GM12864 (cell line): ENCODE measurements around the gene SRPK2.

Source experiments
- DNase-seq: peaks from one replicate; pipeline ENCODE4 v3.0.0-alpha.2; 2011; ENCODE audit warnings: low read depth
- H3K4me3 ChIP-seq: 2 replicates; pipeline ENCODE4 v1.5.1; 2011; ENCODE audit warnings: mild to moderate bottlenecking, low read depth, low read length, control low read depth
- TF ChIP-seq, protein P1 (sequence below): IDR thresholded peaks from 2 replicates; pipeline ENCODE4 v1.5.1; 2011; ENCODE audit warnings: low read depth, mild to moderate bottlenecking, moderate library complexity, low read length, control low read depth, inconsistent platforms; ENCODE audit errors: missing control alignments

SRPK2 gene

DNA sequence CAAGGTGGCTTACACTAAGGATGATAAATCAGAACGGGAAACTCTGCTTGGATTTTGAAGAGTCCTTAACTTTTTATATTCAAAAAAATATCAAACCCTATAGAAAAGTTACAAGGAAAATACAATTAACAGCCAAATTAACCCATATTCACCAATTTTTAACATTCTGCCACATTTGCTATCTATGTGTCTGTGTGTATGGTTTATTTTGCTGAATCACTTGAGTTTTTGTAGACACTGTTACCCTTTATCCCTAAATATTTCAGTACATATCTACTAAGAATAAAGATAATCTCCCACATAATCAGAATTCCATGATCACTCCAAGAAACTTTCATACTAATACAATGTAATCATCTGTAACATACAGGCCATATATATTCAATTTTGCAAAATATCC lies 1.2 kb upstream of the SRPK2 start:
- TF ChIP-seq, protein P1, sequence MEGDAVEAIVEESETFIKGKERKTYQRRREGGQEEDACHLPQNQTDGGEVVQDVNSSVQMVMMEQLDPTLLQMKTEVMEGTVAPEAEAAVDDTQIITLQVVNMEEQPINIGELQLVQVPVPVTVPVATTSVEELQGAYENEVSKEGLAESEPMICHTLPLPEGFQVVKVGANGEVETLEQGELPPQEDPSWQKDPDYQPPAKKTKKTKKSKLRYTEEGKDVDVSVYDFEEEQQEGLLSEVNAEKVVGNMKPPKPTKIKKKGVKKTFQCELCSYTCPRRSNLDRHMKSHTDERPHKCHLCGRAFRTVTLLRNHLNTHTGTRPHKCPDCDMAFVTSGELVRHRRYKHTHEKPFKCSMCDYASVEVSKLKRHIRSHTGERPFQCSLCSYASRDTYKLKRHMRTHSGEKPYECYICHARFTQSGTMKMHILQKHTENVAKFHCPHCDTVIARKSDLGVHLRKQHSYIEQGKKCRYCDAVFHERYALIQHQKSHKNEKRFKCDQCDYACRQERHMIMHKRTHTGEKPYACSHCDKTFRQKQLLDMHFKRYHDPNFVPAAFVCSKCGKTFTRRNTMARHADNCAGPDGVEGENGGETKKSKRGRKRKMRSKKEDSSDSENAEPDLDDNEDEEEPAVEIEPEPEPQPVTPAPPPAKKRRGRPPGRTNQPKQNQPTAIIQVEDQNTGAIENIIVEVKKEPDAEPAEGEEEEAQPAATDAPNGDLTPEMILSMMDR = no peak
- no peak overlapping the region for H3K4me3 ChIP-seq
- DNase-seq = no peak

DNA sequence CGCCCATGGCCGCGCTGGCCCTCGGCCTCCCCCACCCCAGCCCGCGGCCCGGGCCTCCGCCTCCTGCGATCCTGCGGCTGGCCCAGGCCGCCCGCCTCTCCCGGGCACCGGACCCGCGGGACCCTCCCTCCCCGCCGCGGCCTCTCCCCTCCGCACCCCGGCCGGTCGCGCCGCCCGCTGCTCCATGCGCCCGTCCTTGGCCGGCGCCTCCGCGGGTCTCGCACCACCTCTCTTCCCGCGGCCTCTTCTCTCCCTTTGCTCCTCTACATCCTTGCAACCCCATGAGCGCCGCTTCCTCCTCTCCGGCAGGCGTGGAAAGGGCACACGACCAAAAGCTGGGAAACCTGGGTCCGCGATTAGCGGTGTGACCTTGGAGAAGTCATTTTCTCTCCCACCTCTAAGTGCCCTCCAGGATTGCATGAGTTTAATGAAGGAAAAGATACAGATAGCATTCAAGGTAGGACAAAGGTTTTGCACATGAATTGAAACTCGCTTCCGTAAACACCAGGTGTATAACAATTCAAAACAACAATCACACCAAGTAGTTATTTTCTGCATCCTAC lies 448 bp upstream of the SRPK2 start:
- H3K4me3 ChIP-seq = peak overlapping the region; percentile 87
- TF ChIP-seq, protein P1 = no peak
- no peak for DNase-seq

- DNase-seq = no peak
- TF ChIP-seq, protein P1 = no peak
These were observed 989 bp downstream of the SRPK2 start for GRCh38 chr7:105387508-105388355.

GRCh38 chr7:105377903-105378302 lies 10.8 kb downstream of the SRPK2 start:
- no peak overlapping the region for H3K4me3 ChIP-seq
- TF ChIP-seq, protein P1 = no peak
- DNase-seq = no peak

More at GRCh38 chr7:105387508-105388355, 989 bp downstream of the SRPK2 start:
- H3K4me3 ChIP-seq = peak overlapping the region; percentile 87

DNA sequence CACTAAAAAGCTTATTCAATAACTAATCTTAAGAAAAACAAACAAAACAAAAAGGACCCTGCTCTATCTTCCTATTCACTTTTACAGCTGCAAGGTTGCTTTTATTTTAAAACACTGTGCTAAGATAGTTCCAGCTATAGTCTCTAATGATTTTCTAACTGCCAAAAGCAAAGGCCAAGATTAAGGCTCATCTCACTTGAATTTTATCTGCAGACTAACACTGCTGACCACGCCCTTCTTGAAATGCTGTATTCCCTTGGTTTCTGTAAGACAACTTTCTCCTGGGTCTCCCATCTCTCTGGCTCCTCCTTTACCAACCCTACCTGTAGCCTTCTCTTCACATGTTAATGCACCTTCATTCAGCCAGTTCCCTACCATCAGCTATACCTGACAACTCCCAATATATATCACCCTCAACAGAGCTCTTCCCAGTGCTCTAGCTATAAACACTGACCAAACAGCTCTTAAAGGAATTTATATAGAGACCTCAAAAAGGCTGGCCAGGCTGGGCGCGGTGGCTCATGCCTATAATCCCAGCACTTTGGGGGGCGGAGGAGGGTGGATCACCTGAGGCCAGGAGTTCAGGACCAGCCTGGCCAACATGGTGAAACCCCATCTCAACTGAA lies 11.7 kb downstream of the SRPK2 start:
- TF ChIP-seq, protein P1 = no peak
- no peak for DNase-seq
- no peak overlapping the region for H3K4me3 ChIP-seq

DNA sequence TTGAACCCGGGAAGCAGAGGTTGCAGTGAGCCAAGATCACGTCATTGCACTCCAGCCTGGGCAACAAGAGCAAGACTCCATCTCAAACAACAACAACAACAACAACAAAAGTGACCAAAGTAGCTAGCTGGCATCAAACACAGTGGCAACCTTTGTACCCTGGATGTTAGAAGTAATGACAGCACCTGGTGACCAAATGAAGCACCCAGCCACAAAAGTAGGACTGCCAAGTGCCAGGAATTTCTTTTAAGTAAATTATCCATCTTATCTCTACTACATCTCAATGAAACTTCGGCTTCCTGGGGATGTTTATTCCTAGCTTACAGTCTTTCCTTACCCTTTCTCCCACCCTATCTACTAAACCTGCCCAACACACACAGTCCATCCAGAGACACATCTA lies 18.8 kb downstream of the SRPK2 start:
- TF ChIP-seq, protein P1 = no peak
- H3K4me3 ChIP-seq = no peak overlapping the region
- DNase-seq = no peak
